ENCODE results near the gene FRAS1.
"Not testable (repeated sequence)": the region's sequence is repeated elsewhere in the genome, so short reads cannot be mapped to it uniquely, and the experiment has no call there.

FRAS1 gene, protein sequence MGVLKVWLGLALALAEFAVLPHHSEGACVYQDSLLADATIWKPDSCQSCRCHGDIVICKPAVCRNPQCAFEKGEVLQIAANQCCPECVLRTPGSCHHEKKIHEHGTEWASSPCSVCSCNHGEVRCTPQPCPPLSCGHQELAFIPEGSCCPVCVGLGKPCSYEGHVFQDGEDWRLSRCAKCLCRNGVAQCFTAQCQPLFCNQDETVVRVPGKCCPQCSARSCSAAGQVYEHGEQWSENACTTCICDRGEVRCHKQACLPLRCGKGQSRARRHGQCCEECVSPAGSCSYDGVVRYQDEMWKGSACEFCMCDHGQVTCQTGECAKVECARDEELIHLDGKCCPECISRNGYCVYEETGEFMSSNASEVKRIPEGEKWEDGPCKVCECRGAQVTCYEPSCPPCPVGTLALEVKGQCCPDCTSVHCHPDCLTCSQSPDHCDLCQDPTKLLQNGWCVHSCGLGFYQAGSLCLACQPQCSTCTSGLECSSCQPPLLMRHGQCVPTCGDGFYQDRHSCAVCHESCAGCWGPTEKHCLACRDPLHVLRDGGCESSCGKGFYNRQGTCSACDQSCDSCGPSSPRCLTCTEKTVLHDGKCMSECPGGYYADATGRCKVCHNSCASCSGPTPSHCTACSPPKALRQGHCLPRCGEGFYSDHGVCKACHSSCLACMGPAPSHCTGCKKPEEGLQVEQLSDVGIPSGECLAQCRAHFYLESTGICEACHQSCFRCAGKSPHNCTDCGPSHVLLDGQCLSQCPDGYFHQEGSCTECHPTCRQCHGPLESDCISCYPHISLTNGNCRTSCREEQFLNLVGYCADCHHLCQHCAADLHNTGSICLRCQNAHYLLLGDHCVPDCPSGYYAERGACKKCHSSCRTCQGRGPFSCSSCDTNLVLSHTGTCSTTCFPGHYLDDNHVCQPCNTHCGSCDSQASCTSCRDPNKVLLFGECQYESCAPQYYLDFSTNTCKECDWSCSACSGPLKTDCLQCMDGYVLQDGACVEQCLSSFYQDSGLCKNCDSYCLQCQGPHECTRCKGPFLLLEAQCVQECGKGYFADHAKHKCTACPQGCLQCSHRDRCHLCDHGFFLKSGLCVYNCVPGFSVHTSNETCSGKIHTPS (N-terminal part only)

DNA sequence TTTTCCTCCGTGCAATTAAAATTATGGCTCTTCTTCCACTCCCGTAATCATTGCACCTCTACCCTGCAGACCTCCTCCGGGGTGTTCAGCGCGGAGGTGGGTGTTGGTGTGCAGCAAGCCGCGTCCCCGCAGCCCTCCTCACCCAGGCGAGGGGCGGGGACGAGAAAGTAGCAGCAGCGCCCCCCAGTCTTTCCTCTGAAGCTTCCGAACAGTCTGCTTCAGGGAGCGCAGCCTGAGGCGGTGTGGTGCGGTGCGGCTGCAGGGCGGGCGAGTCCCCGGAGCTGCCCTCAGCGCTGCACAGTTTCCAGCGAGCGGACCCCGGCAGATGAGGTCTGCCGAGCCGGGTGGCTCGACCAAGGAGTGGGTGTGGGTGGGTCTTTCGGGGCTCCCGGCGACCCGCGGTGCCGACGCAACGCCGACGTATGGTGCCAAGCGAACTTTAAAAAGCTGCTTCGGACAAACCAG lies at the start of gene FRAS1:
TSS of gene FRAS1 (plus strand) at position 189 of the 465 bp plus-strand sequence. CDS start 687 bp downstream, outside the sequence.
- no peak for DNase-seq (ENCODE audit: low spot score)

DNA sequence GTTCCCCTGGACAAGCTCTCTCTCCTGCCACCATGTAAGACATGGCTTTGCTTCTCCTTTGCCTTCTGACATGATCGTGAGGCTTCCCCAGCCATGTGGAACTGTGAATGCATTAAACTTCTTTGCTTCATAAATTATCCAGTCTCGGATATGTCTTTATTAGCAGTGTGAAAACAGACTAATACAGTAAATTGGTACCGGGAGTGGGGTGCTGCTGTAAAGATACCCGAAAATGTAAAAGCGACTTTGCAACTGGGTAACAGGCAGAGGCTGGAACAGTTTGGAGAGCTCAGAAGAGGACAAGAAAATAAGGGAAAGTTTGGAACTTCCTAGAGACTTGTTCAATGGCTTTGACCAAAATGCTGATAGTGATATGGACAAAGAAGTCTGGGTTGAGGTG lies 46.1 kb upstream of the FRAS1 start:
- DNase-seq (ENCODE audit: low spot score), result not testable (repeated sequence)

DNA sequence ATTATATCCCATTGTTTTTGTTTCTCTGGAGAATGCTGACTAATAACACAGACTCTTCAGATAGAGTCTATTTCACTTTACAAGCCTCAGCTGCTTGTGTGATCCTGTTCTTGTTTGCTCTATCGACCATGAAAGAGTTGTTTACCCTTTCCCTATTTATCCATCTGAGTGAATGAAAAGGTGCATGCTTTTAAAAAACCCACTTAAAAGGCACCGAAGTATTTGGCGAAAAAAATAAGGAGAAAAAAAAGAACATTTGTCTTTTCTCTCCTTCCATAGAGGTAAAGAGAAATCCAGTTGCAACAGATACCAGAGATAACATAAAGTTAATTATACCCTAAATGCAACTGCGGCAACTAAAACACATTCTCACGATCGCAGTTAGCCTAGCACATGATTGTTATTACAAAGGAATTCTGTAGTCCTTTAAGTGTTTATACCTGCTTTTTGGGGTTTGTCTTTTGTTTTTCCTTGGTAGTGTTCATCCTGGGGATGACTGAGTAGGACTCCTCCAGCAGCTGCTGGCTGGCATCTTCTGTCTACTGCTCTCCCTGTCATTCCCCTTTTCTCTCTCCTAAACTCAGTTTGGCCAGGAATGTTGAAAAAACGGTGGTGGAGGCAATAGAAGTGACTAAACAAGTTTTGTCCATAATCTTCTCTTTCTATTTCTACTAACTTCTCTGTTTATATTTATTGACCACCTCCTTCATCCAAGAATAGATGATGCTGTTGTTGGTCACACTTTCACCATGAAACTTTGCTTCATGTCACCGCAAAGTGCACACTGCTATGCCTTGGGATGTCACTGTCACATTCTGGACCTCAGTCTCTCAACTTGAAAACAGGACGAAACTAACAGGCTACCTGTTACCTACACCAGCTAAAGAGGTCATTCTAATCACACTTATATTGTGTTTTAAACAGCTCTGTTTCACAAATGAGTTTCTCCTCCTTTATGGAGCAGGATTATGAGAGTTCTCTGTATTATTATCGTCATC lies 41.9 kb upstream of the FRAS1 start:
- DNase-seq (ENCODE audit: low spot score), result no peak

DNA sequence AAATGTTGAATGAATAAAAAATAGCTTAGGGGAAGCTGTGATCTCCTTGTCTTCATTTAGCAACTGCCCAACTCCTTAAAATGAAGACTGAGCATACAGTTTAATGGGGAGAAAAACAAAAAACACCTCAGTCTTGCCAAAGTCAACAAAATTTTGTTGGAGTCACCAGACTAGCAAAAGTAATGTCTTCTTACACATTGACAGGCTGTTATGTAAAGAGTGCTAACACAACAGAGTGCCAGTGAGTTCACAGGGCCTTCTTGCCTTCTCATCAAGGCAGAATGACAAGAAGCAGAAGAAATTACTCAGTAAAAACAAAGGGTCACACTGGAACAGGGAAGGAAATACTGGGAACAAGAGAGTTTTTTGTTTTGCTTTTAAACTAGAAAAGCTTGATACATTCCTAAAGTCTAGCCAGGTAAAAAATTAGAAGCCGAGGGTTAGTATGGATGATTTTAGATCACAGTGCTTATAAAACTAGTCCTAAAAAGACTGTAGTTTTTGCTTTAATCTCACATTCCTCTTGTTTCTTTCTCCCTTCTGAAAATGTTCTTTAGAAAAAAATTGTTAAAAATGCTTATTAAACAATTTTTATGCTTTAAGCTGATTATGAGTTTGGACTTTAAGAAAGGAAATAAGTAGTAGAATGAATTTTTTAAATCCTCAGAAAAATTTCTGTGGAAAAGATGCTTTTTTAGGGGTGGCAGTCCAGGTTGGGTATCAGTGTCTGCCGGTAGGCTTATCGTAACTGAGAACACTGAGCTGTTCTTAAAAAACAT lies 38.7 kb upstream of the FRAS1 start:
- DNase-seq (ENCODE audit: low spot score), result no peak

DNA sequence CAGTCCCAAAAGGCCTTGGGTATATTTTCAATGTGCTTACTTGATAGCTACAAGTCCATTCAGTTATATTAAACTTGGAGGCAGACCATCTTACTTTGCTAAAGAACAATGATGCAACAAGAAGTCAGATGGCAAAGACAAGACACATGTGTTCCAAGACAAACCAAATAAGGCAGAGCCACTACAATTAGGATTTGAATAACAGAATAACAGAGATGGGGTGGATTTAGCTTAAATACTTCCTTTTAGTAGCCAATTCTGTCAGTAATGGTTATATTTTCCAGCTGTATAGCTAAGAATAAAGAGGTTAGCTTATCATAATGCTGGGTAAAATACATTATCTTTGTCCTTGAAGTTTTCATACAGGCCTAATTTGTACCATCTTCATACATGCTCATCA lies 37.7 kb upstream of the FRAS1 start:
- DNase-seq (ENCODE audit: low spot score), result no peak

DNA sequence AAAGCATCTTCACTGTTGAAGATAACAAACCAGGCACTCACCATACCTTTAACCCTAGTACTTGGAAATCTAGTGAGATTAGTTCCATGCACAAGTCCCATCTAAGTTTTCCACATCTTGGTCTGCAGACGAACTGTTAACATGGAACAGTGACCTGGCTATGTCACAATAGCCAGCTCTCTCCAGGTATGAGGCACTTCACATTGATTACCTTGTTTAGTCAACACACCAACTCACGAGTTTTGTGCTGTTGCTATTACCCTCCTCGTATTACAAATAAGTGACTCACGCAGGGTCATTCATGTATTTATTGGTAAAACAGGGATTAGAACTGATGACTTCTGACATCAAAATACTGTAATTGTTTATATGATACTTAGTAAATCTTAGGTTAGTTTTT lies 36.4 kb upstream of the FRAS1 start:
- DNase-seq (ENCODE audit: low spot score), result no peak

DNA sequence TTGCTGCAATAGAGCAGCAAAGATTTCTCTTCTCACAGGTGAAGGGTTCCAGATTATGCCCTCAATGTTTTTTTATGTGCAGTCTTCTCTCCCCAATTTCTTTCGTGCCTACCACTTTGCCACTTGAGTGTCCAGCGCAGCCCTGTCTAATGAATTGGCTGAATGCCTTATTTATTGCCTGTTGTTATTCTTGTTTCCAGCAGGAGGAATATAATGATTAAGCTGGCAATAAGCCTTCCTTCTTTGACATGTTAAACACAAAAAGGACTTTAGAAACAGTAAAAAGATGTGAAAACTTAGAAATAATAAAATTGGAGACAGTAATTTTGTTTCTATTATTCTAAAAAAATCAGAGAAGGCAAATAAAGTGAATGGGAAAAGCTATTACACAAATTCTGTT lies 34.6 kb upstream of the FRAS1 start:
- DNase-seq (ENCODE audit: low spot score), result no peak

DNA sequence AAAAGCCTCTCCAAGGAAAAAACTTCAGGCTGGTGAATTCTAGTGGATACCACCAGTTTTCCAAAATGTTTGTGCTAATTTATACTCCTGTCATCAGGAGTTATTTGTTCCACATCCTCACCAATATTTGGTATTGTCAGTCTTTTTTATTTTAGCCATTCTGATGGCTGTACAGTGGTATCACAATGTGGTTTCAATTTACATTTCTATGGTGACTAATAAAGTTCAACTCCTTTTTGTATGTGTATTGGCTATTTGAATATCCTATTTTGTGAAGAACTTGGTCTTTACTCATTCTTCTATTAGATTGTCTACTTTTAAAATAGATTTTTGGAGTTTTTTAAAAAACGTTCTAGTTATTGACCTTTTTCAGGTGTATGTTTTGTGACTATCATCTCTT lies 33.0 kb upstream of the FRAS1 start:
- DNase-seq (ENCODE audit: low spot score), result no peak

DNA sequence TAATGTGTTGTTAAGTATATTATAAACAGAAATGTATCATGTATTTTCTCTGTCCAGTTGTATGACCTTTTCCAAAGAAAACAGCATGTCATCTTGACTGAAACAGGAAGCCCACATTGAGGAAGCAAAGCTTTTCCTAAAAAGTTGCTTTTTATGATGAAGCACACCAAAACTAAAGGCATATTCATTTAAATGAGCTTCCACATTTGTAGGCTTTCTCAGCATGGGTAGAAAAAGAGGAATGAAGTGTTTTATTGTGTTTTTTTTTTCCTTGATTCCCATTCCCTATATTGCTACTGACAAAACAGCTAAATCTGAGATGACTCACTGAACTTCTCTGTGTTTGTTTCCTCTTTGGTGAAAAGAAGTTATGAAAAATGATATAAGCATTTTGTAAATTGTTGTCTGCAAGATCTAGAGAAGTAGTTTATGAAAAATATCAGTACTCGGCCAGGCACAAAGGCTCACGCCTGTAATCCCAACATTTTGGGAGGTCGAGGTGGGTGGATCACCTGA lies 32.5 kb upstream of the FRAS1 start:
- DNase-seq (ENCODE audit: low spot score), result no peak

DNA sequence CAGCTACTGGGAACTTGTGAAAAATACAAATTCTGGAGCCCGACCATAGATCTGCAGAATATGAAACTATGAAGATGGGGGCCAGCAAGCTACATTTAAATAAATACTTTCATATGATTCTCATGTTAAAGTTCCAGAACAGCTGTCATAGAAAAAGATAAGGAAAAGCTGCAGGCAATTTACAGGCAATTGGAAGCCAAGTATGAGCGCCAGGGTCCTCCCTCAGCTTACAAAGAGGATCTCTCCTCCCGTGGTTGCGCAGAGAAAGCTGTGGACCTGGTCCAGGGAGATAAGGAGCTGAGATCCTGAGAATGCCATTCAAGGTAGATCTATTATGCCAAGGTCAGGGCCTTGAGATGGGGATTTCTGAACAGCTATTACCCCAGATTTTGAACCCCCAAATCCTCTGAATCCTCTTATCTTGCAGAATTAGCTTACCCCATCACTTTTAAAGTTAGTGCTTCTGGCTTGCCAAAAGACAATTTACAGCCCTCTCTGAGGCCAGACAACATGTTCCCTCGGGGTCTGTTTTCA lies 25.6 kb upstream of the FRAS1 start:
- DNase-seq (ENCODE audit: low spot score), result no peak

DNA sequence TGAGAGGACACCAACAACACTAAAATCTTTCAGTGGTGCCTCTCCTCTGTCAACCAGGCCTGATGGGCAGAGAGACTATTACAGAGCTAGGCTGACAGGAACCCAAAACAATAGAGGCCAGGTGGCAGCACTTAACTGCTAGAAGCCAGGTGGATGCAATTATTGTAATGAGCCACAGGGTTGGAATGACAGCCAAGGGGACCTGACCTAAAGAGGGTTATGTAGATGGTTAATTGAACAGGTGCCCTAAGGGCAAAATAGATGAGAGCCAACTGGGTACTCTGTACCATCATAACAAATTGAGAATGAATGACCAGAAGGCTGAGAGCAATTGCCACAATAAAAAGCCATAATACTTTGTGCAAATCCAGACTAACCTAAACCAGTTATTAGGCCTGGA lies 24.7 kb upstream of the FRAS1 start:
- no peak for DNase-seq (ENCODE audit: low spot score)

DNA sequence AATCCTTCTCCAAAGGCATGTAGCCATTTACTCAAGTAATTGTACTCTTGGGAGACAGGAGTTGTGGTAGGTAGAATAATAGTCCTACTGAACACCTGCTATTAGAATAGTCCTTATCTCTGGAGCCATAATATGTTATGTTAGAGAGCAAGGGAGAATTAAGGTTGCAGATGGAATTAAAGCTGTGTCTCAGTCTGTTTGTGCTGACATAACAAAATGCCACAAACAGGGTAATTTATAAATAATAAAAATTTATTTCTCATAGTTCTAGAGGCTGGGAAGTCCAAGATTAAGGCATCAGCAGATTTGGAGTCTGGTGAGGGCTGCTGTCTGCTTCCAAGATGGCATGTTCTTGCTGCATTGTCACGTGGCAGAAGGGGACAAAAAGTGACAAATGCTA lies 24.2 kb upstream of the FRAS1 start:
- DNase-seq (ENCODE audit: low spot score), result no peak

DNA sequence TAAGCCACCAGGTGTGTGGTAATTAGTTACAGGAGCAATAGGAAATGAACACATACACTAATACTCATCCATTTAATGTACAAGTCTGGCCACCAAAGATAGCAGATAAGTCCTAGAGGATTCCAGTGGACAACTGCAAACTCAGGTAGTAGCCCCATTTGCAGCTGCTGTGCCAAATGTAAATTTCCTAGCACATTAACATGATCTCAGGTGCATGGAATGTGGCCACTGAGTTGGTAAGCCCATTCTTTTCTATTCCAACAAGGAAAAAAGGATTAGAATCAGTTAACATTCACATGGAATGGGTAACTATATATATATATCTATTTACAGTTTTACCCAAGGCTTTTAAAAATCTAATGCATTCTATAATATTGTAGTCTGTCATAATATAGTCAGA lies 23.3 kb upstream of the FRAS1 start:
- DNase-seq (ENCODE audit: low spot score), result no peak

DNA sequence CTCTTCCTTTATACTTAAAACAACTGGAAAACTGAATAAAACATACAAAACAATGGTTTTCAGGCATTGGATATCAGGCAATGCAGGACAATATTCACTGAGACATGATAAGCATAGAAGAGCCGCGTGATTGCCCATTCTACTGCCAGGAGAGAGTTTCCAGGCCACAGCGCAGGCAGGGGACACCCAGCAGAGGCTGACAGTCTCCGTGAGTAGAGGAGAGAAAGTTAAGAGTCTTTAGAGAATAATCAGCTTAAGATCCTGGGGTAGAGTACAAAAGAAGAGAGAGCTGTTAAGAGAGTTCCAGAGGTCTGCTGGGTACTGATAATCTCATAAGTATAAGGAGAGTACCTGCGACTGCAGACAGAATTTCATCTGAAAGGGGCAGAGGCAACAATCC lies 18.4 kb upstream of the FRAS1 start:
- DNase-seq (ENCODE audit: low spot score), result no peak

DNA sequence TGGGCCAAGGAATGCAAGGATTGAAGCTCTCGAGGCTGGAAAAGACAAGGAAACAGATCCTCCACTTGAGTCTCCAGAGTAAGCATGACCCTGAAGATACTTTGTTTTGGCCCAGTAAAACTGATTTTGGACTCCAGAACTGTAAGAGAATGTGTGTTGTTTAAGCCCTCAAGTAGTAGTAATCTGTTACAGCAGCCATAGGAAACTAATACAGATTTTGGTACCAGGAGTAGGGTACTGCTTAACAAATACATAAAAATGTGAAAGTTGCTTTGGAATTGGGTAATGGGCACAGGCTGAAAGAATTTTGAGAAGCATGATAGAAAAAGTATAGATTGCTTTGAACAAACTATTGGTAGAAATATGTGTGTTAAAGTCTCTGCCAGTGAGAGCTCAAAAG lies 17.4 kb upstream of the FRAS1 start:
- no peak for DNase-seq (ENCODE audit: low spot score)

DNA sequence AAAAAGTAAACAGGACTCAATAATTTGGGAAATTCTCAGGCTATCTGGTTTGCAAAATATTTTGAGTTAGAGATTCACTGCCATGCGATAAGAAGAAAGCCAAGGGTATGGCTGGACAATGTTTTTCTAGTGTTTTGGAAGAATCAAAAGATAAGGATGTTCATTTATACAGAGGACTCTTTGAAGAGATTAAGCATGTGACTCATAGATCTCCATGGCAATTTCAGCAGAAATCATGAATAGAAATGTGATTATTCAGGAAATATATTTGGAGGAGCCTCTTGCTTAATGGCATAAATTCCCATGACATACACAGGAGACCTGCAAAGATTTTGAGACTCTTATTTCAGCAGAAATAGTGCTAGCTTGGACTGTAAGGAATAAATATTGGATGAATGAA lies 16.7 kb upstream of the FRAS1 start:
- DNase-seq (ENCODE audit: low spot score), result no peak

DNA sequence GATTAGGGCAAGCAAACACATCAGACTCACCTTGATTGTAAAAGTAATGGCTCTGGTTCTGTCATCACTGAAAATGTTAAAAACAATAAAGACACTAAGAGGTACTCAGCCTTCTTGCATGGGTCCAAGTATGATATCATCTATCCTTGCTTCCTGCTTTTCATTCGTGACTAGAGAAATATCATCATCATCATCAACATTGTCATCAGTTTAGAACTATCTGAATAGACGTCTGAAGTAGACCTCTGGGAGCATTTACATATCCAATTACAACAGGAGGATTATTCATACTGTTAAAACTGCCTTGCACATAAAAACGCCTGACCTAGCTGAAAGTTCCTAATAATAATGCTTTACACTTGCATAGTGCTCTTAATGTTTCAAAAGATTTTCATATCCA lies 9.8 kb upstream of the FRAS1 start:
- no peak for DNase-seq (ENCODE audit: low spot score)

DNA sequence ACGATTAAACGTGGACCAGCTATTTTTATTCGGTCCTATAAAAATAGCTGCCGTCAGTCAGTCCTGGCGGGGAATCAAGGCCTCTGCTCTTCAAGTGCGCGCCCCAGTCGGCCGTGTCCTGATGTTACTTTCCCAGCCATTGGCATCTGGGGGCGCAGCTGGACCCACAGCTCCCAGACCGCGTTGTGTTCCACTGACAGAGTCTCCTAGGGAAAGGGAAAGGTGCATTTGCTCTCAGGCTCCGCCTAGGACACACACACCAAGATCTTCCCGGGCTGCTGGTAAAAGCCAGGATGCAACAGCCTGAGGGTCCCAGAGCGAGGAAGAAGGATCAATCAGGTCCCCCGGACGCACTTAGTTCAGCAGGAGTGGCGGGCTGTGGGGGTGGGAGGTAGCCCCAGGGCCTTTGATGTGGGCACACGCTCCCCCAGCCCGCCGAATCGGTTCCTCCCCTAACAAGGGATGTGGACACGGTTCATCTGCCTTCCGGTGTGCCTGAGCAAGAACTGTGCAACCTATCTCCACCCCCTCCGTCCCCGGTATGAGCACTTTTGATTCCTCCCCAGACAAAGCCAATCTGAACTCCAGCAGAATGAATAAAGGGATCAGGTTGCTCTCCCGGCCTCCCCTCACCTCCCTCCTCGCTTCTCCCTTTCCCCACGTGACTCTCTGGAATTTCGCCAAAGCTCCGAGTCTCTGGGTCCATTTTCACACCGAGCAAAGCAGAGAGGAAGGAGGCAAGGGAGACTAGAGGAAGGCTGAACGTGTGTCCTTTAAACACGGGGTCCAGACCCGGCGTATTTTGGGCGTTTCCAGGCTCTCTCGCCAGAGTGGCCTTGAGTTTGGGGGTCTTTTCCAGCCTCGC lies 626 bp upstream of the FRAS1 start:
- DNase-seq (ENCODE audit: low spot score), result no peak

Measured in NAMALWA (cell line).